ENCODE results near the gene TXNDC9. TPM values are rescaled to one million over a fixed set of nuclear protein-coding genes. Genes with fewer than 3 reads are reported as not detected.

Gene TXNDC9
- total and polyA plus RNA-seq, 2 of the 8 experiments (the other 6 are each of a cell fraction or from before 2014, with no cell fraction given): 12.9 to 35.6 TPM

DNA sequence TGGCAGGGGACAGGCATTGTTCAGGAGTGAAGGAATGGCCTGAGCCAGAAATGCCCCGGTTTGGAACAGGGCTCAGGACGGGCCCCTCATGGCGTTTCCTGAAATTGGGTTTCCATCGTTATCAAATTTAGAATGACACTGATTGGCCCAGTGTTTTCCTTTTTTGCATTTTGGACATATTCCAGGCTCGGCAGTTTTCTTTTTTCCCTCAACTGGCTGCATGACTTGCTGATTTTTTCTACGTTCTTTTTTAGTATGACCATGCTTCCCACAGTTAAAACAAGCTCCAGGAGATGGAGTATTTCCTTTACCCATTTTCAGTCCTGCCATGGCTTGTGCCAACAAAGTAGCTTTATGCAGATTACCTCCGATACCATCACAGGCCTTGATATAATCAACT lies 60.3 kb downstream of the TXNDC9 start:
- no peak overlapping the region for H2AK5ac ChIP-seq (ENCODE audit: low read depth, low read length)
- no peak overlapping the region for H2BK12ac ChIP-seq (ENCODE audit: low read depth, low read length)
- no peak overlapping the region for H2AFZ ChIP-seq (ENCODE audit: low read length)
- no peak overlapping the region for H3K23ac ChIP-seq (ENCODE audit: insufficient read length)
- DNase-seq (ENCODE audit: low read depth in 1 of 2, low spot score in 2 of 2) (no peak), FAIRE-seq (no peak)
- H4K8ac ChIP-seq (ENCODE audit: extremely low read depth, insufficient read depth, low read length): no peak overlapping the region
- POLR2A ChIA-PET (ENCODE audit: partially characterized antibody): no interaction called here
- H2BK20ac ChIP-seq (ENCODE audit: low read length): no peak overlapping the region
- H2BK120ac ChIP-seq (replicated peaks; ENCODE audit: low read depth, low read length): no peak overlapping the region
- H3K9me3 ChIP-seq (ENCODE audit: insufficient read depth in 2 of 2, low read depth in 1 of 2, low read length in 1 of 2): peaks cover 9 to 21% of the 10 kb centered on the region in 2 experiments
- no peak overlapping the region for H3K4ac ChIP-seq (replicated peaks; ENCODE audit: insufficient read length, low read depth, low read length)
- no peaks in the 10 kb centered on the region for H3K23me2 ChIP-seq (ENCODE audit: low read depth, low read length)
- H3K4me2 ChIP-seq (ENCODE audit: insufficient read depth in 1 of 2, low read depth in 2 of 2, low read length in 2 of 2): no peak overlapping the region
- no peak overlapping the region for H4K5ac ChIP-seq (ENCODE audit: insufficient read length, low read depth, low read length)
- H3K56ac ChIP-seq (replicated peaks; ENCODE audit: insufficient read length, low read depth, low read length): no peak overlapping the region
- H2BK15ac ChIP-seq (ENCODE audit: low read length): no peak overlapping the region
- no peaks in the 10 kb centered on the region for H3K79me1 ChIP-seq (ENCODE audit: low read depth, low read length)
- WGBS, 2 experiments (ENCODE audit: extremely low coverage in 1 of 2, insufficient coverage in 1 of 2, insufficient read length in 1 of 2, insufficient replicate concordance in 2 of 2, low coverage in 1 of 2, low lambda C conversion rate in 2 of 2, missing lambda C conversion rate in 1 of 2): 92% methylated on average over 7 of the region's 7 CpGs; no CpG with 5 or more reads in 1 of the 2 experiments
- H3K4me3 ChIP-seq (ENCODE audit: extremely low read depth in 1 of 4, insufficient read depth in 2 of 4, low read depth in 3 of 4, low read length in 4 of 4): no peak overlapping the region
- no peak overlapping the region for H2BK5ac ChIP-seq (ENCODE audit: low read depth, low read length)
- H3K27ac ChIP-seq (ENCODE audit: low read depth, low read length): no peak overlapping the region
- no peak for TF ChIP-seq HDAC2 (IDR thresholded peaks at IDR 0.05; ENCODE audit: borderline replicate concordance in 1 of 2, low read depth in 2 of 2, low read length in 2 of 2)
- no peak for TF ChIP-seq JUND (IDR thresholded peaks at IDR 0.05; ENCODE audit: low read length)
- H3K14ac ChIP-seq (ENCODE audit: insufficient read length): no peak overlapping the region
- H3K4me1 ChIP-seq (replicated peaks in 1 of 4; ENCODE audit: control insufficient read depth in 3 of 4, insufficient read depth in 4 of 4, low read length in 3 of 4): no peaks in the 10 kb centered on the region
- H3K36me3 ChIP-seq (ENCODE audit: control insufficient read depth in 2 of 4, insufficient read depth in 4 of 4, low read length in 3 of 4): no peaks in the 10 kb centered on the region
- H3K9ac ChIP-seq (replicated peaks in 1 of 4; ENCODE audit: extremely low read depth in 1 of 4, low read depth in 3 of 4, low read length in 3 of 4): no peak overlapping the region
- H3K18ac ChIP-seq (ENCODE audit: extremely low read depth, low read length): no peak overlapping the region
- CTCF ChIA-PET (ENCODE audit: partially characterized antibody): interaction anchor here (0.8 kb wide), 1 partner anchor 10 kb away, joined by 3 read pairs; no protein-coding TSS in a partner anchor
- no peaks in the 10 kb centered on the region for H3K79me2 ChIP-seq (ENCODE audit: control insufficient read depth in 1 of 2, insufficient read depth in 2 of 2, low read length in 2 of 2)
- no peaks in the 10 kb centered on the region for H4K20me1 ChIP-seq (replicated peaks in 1 of 2; ENCODE audit: control insufficient read depth in 1 of 2, insufficient read depth in 2 of 2, low read length in 2 of 2)
- no peaks in the 10 kb centered on the region for H3K27me3 ChIP-seq (replicated peaks in 1 of 4; ENCODE audit: control insufficient read depth in 3 of 4, extremely low read depth in 1 of 4, insufficient read depth in 3 of 4, low read length in 3 of 4)
- H4K91ac ChIP-seq (replicated peaks; ENCODE audit: insufficient read length, low read length): no peak overlapping the region

Other genes starting within 250 kb of the TXNDC9 start
- 5.5 and 6.5 TPM in 2 replicates for gene C2orf15, start 194.6 kb downstream of the TXNDC9 start, total RNA-seq (2021; fragmentation: NEBNext Ultra II Directional; extraction: Animal tissue kit (Norgen Biotek cat#: 25700))
- gene C2orf15, start 194.6 kb downstream of the TXNDC9 start, polyA plus RNA-seq (2011; rRNA removed): 3.0 and 3.6 TPM in 2 replicates
- 5.7 and 7.4 TPM in 2 replicates for gene TSGA10, start 181.4 kb downstream of the TXNDC9 start, total RNA-seq (2021; fragmentation: NEBNext Ultra II Directional; extraction: Animal tissue kit (Norgen Biotek cat#: 25700))
- gene TSGA10, start 181.4 kb downstream of the TXNDC9 start, polyA plus RNA-seq (2011; rRNA removed): 1.2 and 2.2 TPM in 2 replicates
- 8.8 and 10.9 TPM in 2 replicates for gene LIPT1, start 181.4 kb downstream of the TXNDC9 start, total RNA-seq (2021; fragmentation: NEBNext Ultra II Directional; extraction: Animal tissue kit (Norgen Biotek cat#: 25700))
- 6.1 and 8.0 TPM in 2 replicates for gene LIPT1, start 181.4 kb downstream of the TXNDC9 start, polyA plus RNA-seq (2011; rRNA removed)
- 31.7 and 36.2 TPM in 2 replicates for gene MITD1, start 155.3 kb downstream of the TXNDC9 start, total RNA-seq (2021; fragmentation: NEBNext Ultra II Directional; extraction: Animal tissue kit (Norgen Biotek cat#: 25700))
- gene MITD1, start 155.3 kb downstream of the TXNDC9 start, polyA plus RNA-seq (2011; rRNA removed): 8.9 and 15.2 TPM in 2 replicates
- gene MRPL30, start 155.1 kb downstream of the TXNDC9 start, total RNA-seq (2021; fragmentation: NEBNext Ultra II Directional; extraction: Animal tissue kit (Norgen Biotek cat#: 25700)): 43.4 and 46.2 TPM in 2 replicates
- gene MRPL30, start 155.1 kb downstream of the TXNDC9 start, polyA plus RNA-seq (2011; rRNA removed): 15.5 and 22.3 TPM in 2 replicates
- gene LYG2, start 80.7 kb downstream of the TXNDC9 start, total RNA-seq (2021; fragmentation: NEBNext Ultra II Directional; extraction: Animal tissue kit (Norgen Biotek cat#: 25700)): not detected in 2 replicates
- not detected in 2 replicates for gene LYG2, start 80.7 kb downstream of the TXNDC9 start, polyA plus RNA-seq (2011; rRNA removed)
- 0.86 TPM in 1 of 2 replicates, not detected in the other for gene LYG1, start 35.1 kb downstream of the TXNDC9 start, total RNA-seq (2021; fragmentation: NEBNext Ultra II Directional; extraction: Animal tissue kit (Norgen Biotek cat#: 25700))
- gene LYG1, start 35.1 kb downstream of the TXNDC9 start, polyA plus RNA-seq (2011; rRNA removed): 0.60 and 0.68 TPM in 2 replicates
- 62.9 and 64.5 TPM in 2 replicates for gene EIF5B, start 1.1 kb upstream of the TXNDC9 start, total RNA-seq (2021; fragmentation: NEBNext Ultra II Directional; extraction: Animal tissue kit (Norgen Biotek cat#: 25700))
- 9.4 and 10.7 TPM in 2 replicates for gene EIF5B, start 1.1 kb upstream of the TXNDC9 start, polyA plus RNA-seq (2011; rRNA removed)
- gene REV1, start 153.7 kb upstream of the TXNDC9 start, total RNA-seq (2021; fragmentation: NEBNext Ultra II Directional; extraction: Animal tissue kit (Norgen Biotek cat#: 25700)): 29.2 and 34.3 TPM in 2 replicates
- 9.9 and 16.6 TPM in 2 replicates for gene REV1, start 153.7 kb upstream of the TXNDC9 start, polyA plus RNA-seq (2011; rRNA removed)